NOMO-1 treated with dmso at 0.1 percent for 144 hours (cell line): ENCODE data around the gene CYB561D2.

ENCODE experiments used
- DNase-seq: peaks from one replicate; lab custom pipeline; 2025; ENCODE audit not compliant: unreplicated experiment; lab: John Stamatoyannopoulos, UW

CYB561D2 gene

DNA sequence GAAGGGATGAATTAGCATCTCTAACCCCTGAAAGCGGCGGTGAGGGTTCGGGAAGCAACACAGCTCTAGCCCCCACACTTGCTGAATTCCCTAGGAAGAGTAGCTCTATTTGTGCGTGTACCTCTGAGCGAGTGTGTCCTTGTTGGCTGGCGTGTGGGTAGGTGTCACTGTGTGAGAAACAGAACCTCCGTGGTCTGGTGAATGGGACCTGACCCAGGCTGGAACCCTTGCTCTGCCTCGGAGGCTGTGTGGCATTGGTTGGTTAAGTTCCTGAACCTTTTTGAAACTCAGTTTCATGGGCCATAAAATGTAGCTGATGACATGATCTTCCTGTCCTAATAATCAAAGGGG lies 9.1 kb downstream of the CYB561D2 start:
- DNase-seq: no peak

DNA sequence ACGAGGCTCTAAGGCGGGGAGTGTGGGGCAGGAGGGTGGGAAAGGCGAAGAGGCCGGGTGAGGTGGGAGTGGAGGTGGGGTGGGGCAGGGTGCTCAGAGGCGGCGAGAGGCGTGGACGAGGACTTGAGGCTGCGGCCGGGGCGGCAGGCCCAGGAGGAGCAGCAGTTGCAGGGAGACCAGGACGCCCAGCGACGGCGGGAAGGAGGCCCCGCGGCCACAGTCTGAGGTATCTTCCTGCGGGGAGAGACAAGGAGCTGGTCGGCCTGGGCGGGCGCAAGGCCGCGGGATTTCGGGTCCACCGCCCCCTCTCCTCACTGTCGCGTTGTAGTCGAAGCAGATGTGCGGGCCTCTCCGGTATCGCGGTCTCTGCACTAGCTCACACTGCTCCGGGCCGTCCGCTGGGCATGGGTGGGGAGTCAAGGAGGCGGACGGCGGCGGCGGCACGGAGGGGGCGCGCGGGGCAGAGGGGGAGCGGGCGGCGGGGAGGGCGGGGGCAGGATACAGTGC lies 14.0 kb downstream of the CYB561D2 start:
- DNase-seq: no peak

DNA sequence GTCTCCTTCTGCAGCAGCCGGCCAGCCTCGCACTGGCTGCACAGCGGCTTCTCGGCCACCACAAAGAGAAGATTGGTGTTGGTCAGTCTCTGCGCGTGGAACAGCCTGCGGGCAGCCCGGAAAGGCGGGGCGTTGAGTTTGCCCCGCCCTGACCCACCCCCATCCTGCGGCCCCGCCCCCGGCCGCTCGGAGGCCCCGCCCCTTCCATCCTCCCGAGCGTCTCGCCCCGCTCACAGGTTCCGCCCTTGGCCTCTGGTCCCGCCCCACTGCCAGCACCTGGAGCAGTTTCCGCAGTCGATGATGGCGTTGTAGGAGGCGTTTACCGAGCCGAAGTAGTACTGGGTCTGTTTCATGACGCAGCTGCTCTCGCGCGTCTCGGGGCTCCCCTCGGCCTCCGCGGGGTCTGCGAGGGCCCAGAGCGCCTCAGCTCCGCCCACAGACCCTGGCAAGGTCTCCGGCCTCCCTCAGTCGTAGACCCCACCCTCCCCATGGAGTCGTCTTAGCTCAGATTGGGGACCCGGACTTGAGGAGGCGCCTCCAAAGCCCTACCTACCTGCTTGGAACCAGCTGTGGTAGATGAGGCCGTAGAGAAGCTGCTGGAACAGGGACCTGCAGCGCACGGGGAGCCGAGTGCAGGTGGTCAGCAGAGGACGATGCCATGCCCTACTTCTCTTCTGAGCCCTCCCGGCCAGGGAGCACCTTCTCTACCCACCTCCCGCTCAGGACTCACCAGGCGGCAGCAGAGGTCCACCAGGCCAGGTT lies 14.6 kb downstream of the CYB561D2 start:
- peak; percentile 84 for DNase-seq

DNA sequence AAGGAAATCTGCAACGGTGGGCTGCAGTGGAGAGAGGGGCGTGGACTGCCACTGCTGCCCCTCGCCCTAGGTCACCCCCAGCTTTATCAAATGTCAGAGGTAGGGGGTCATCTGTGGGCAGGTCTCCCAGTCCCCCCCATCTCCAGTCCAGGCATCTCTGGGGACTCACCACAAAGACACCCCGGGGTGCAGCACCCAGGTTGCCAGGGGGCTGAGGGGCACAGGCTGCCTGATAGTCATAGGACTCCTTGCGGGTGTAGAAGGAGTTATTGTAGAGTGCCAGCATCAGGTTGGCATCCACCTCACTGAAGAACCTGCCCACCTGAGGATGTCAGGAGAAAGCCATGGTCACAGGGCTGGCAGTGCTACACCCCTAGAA lies 15.2 kb downstream of the CYB561D2 start:
- no peak for DNase-seq

DNA sequence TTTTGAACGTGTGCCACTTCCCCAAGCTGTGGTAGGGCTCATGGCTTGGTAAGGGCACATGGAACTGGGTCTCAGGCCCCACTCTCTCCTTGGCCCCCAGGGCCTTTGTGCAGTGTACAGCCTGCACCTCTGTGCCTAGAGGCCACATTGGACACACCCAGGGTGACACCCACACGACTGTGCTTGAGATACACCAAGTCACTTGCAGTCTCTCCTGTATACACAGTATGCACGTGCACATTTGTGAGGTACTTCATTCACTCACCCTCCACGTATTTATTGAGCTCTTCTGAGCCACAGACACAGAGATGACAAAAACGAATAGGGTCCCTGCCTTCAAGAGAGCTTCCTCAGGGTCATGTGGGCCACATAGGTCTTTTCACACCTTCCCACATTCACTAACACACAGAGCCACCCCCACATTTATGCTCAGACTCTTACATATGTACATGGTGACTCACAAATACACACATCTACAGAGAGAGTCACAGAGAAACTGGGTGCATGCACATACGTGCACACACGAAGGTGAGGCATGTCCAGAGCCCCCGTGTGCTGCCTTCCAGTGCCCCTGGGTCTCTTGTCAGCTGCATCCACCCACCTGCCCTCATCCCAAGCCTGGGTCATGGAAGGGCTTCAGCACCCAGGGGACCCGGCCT lies 18.5 kb downstream of the CYB561D2 start:
- DNase-seq: no peak

DNA sequence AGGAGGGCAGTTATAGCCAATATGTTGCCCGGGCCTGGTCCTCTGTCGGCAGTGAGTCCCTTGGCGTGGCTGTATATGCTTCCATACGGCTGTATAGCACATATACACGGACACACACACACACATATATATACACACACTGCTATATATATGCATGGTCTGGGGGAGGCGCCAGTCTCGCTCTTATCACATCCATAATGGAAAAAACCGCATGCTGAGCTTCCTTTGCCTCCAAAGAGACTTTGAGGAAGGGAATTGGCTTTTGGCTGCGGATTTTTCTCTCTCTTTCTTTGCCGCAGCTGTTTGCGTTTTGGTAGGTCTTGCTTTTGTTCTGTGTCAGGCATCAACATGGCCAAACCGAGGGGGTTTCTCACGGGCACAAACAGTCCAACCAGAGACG lies 19.9 kb downstream of the CYB561D2 start:
- peak; percentile 22 for DNase-seq

DNA sequence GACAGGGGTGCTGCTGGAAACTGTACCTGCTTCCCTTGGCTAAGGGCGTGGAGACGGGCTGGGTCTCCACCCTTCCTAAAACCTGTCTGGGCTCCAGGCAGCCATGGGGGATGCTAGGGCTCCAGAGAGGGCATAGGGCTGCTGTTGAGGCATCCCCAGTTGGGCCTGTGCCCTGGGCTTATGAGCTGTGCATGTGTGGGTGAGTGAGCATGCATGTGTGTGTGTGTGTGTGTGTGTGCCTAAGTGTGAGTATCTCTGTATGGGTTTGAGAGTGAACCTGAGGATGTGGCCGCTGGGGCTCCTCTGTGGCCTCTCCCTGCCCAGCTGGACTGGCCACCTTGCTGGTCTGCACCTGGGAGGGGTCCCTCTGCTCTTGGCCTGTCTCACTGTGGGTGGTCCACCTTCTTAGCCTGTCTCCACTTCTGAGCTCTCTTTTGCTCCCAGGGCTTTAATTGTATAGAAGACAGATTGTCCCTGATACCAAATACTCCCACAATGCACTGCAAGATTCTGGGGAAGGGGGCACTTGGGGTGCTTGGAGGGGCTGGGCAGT lies 20.5 kb downstream of the CYB561D2 start:
- DNase-seq: no peak

DNA sequence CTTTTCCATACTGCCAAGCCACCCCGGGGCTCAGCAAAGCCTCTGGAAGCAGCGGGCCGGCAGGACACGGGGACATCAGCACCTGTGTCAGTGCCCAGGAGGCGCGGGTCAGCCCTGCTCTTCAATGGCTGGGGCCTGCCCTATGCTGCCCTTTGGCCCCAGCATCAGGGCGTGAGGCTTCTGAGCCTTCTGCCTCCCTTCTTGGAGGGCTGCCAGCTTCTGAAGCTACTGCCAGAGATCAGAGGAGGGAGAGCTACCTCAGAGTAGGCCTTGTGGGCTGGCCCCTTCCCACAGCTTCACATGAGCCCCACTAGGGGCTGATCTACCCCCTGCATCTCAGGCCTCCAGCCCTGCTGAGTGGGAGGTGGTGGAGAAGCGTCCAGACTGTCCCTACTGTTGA lies 21.7 kb downstream of the CYB561D2 start:
- no peak for DNase-seq

DNA sequence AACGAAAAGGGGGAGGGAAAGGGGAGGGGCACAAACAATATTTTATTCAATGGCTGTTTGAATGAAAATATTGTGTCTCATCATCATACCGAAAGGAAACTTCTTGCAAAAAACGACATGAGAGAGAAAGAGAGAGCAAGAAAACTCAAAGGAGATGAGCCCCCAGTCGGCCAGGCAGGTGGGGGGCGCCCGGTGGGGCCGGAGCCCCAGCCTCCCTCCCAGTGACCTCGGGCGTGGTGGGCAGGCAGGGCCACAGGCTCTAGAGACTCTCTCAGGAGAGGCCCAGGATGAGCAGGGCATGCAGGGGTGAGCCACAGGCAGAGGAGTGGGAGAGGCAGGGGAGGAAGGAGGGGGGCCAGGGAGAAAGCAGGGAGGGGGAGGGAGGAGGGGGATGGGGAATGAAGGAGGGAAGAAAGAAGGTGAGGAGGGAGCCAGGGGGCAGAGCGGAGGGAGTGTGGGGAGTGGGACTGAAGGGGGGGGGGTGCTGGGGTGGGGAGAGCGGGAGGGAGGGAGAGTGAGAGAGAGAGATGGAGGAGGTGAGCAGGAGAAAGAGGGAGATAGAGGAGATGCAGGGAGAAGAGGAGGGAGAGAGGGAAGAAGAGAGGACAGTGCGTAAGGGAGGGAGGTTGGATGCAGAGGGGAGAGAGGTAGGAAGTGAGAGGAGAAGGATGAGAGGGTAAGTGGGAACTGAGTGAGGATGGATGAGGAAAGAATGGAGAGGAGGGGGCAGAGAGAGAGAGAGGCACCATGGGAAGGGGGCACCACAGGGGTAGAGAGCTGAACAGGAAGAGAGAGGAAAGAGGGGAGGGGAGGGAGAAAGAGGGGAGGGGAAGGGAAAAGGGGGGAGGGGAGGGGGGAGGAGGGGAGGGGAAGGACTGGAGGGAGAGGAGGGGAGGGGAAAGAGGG lies 22.7 kb downstream of the CYB561D2 start:
- DNase-seq: no peak

DNA sequence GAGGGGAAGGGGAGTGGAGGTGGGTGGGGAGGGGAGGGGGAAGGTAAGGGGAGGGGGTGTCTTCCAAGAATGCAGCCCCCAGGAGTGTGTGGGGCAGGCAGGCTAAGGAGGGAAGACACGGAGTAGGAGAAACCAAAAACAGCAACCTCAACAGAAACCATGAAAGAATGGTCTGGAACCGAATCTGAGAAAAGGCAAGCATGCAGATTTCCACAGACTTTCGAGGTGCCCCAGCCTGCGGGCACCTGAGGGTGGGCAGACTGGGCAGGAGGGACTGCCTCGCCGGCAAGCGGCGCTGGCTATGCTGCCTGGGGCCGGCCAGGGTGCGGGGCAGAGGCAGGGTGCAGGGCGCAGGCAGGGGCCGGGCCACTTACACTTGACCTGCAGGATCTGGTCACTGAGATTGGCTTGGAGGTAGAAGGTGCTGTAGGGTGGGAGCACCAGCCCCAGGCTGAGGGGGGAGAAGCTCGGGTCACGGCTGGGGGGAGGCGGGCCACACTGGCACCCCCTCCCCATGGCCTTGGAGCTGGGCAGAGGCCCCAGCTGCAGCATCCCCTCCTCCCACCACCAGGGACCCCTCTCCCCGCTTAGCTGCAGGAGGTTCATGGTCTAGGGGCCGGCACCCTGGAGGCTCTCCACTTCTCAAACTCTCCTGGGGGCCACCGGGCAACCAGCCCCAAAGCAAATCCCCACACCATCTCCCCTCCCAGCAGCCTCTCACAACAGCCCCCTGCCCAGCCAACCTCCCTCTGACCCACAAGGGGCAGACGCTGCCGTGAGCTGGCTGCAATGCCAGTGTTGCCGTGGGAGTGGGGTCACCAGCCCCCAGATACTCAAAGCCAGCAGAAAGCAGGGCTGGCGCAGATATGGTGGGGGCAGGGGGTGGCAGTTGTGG lies 23.9 kb downstream of the CYB561D2 start:
- no peak for DNase-seq

DNA sequence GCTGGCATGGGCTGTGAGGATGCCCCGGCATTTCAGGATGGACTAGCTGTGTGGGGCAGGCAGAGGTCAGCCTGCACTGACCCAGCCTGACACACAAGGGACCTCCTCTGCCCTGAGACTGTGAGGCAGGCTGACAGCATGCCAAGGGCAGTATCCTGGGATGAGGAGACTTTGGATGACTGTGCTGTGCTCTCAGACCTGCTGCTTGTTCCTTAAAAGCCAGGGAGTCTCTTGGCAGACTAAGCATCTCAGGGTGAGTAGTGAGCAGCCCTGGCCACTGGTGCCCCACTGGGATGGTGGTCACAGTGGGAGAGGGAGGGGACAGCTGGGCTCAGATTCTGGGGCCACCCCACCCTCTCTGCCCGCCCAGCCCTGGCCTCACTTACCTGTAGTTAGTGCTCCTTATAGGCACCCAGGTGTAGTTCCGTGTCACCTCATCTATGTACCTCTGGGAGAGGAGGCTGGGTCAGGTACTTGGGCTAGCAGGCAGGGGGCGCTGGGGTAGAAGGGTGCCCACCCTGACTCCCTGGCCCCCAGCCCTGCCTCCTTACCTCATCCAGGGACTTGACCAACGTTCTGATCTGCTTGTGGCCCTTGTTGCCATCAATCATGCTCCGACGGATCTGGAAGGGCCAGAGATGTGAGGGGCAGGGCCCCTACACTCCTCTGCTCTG lies 24.7 kb downstream of the CYB561D2 start:
- no peak for DNase-seq

DNA sequence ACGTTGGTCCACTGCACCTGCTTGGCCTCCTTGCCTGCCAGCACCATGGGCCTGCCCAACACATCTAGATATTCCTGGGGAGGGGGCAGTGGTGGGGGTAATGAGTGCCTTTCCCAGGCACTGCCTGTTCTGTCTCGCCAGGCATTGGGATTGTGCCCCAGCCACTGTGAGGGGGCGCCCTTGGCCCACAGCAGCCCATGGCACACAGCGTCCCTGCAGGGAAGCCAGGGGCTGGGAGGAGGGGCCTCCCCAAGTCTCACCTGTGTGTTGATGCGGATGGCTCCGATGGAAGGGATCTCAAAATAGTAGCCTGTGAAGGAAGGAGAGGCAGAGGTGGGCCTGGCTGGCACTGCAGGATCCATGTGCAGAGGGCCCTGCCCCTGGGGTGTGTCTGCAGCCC lies 27.4 kb downstream of the CYB561D2 start:
- DNase-seq: no peak

DNA sequence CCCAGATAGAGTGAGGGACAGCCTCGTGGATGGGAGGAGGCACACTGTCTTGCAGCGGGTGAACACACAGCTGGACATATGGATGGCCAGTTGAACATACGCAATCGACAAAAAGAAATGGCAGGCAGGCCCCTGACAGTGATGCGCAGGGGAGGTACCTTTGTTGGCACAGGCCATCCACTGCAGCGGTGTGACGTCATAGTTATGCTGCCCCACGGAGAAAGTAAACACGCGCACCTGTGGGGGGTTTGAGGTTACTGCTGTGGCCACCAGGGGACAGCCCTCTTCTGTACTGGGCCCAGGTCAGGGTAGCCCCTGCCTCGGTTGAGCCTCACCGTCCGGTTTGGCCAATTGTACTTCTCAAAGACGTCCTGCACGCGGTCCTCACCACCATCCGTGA lies 28.1 kb downstream of the CYB561D2 start:
- DNase-seq: no peak

DNA sequence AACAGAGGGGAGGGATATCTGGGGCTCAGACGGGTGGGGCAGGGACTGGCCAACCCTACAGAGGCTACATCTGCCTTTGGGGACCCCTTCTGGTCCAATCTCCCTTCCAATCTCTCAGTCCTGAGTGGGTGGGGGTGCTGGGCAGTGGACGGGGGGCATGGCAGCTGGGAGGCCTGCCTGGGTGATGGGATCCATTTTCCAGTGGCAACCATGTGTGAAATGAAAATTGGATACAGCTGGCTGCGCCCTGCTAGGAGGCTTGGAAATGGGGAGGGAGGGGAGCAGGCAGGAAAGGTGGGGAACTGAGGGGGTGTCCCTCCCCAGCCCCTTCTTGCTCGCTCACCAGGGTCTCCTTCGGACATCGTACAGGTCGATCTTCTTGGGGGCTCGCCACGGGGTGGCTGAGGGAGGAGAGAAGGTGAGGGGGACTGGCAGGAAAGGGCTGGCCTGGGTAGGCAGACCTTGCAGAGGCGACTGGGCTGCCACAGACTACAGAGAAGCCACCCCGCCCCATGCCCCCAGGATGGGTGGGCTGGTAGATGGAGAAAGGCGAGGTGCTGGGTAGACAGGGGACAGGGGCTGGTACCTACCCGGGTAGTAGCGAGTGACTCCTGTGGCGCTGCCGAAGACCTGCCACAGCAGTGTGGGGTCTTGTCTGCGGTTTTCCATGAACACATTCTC lies 29.9 kb downstream of the CYB561D2 start:
- DNase-seq: no peak

DNA sequence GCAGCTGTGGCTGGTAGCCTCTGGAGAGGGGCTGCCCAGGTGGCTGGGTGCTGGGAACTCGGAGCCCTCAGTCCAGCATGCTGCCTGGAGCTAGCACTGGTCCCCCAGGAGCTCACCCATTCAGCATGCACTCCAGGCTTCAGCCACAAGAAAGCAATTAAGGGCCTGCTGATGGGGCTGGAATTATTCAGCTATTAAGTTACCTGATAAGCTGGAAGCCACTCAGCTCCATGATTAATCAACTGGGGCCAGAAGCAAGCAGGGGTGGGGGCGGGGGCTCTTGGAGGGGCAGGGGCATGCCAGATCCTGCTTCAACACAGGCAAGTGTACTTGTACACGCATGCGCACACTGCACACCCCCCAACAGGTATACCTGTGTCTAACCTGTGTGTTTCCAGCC lies 30.7 kb downstream of the CYB561D2 start:
- DNase-seq: no peak

DNA sequence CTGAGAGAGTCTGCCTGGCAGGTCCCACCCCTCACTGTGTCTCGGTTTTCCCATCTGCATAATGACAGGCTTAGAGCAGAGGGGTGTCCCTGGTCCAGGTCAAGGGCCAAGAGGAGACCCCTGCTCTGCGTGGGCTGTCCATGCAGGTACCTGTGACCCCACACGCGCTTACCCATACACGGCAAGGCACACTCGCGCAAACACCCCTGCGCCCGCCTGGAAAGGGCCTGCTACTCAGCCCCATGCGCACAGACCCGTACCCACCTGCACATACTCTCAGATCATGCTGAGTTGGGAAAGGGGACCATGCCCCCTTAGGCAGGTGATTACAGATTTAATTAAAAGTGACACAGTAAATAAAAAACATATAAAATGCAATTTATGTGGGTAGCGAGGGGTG lies 32.1 kb downstream of the CYB561D2 start:
- DNase-seq: no peak

DNA sequence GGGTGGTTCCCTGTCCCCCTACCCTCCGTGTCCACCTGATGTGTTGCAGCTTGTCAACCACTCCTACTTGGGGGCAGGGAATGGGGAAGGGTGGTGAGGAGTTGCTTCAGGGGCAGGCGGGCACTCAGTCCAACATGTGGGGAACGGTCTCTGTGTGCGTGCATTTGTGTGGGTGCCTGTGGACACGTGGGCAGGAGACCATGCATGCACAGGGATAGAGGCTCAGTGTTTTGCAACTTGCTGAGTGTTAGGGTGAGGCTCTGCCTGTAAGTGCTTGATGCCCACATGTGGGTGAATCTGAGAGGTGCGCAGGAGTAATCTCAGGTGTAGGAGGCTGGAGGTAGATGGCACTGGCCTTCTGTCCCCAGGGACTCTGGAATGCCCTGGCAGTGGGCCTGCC lies 33.1 kb downstream of the CYB561D2 start:
- no peak for DNase-seq

DNA sequence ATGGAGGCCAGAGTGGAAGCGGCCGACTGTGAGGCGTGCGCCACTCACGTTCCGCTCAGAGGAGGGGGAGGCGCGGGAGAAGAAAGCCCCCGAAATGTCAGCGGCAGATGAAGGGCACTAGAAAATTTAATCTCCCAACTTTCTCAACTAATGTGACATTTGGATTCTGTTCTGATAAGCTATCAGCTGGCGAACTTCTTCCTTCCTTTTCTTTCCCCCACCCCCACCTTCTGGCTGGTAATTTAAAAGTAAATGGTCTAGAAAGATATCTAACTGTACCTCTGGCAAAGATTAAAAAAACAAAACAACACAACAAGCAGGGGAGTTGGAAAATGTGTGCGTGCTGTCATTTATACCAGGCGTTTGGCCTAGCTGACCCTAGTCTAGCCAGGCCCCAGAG lies 35.1 kb downstream of the CYB561D2 start:
- DNase-seq: no peak

DNA sequence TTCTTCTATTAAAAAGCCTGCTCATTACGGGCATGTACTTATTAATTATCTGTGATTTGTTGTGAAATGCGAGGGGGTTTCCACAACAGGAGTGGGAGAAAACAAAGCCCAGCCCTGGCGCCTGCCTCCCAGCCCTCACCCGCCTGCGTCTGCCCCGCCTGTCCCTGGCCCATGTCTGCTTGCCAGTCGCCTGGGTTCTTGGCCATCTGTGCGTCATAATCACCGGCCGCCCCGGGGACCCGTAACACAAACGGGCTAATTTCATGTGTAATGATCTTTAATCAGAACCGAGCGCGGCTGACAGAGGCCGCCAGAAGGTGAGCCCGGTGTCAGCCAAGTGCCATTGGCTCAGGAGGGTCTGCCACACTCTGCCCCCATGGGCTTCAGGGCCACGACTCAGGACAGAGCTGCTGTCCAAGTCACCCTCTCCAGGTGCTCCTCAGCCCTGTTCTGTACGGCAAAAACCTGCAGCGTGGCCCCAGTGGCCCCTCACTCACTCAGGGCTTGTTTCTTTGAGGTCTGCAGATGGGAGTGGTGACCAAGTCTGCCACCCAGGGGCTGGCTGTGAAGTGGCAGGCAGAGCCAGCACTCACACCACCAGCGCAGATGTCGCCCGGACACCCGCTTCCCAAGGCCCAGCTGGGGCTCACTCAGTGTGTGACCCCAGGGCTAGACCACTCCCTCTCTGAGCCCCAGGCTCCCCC lies 37.5 kb downstream of the CYB561D2 start:
- no peak for DNase-seq
